Ovary (tissue), 9 donors: Measurements from ENCODE around the gene IL1B. TPM values are rescaled to one million over a fixed set of nuclear protein-coding genes. Genes with fewer than 3 reads are reported as not detected.

Experiments used
- DNase-seq, 5 donors: peaks; one replicate each; pipeline ENCODE4 v3.0.0-alpha.2; 2019 to 2020
- H3K27ac ChIP-seq, 2 donors: fragments of 200-600 bp; one replicate each; pipeline versions ENCODE4 v1.5.1 to v1.8.0; 2019 to 2022
- H3K27me3 ChIP-seq: fragments of 200-600 bp; one replicate; pipeline ENCODE4 v1.8.0; 2022
- H3K36me3 ChIP-seq: fragments of 200-600 bp; sonication (generic); one replicate; pipeline ENCODE4 v1.5.1; 2019
- H3K4me1 ChIP-seq: one replicate; pipeline ENCODE4 v1.8.1; 2013; ENCODE audit warnings: mild to moderate bottlenecking, moderate library complexity; ENCODE audit not compliant: insufficient read depth
- H3K4me3 ChIP-seq: fragments of 200-600 bp; sonication (generic); one replicate; pipeline ENCODE4 v1.5.1; 2017
- H3K9me3 ChIP-seq, 2 donors: fragments of 200-600 bp in 1 of 2; sonication (generic) in 1 of 2; one replicate each; pipeline versions ENCODE4 v1.5.1 to v1.8.1; 2013 to 2019; ENCODE audit warnings: mild to moderate bottlenecking in 1 of 2, moderate library complexity in 1 of 2
- EP300 ChIP-seq: sonication (generic); formaldehyde crosslinking; IDR thresholded peaks from one replicate; pipeline ENCODE4 v1.6.1; 2017; ENCODE audit warnings: antibody characterized with exemption
- POLR2A ChIP-seq: fragments of 450-650 bp; IDR thresholded peaks from one replicate; pipeline ENCODE4 v1.6.1; 2017; ENCODE audit warnings: antibody characterized with exemption, mild to moderate bottlenecking, moderate library complexity
- WGBS, 3 donors: extraction: QIAGEN DNeasy Blood & Tissue Kit in 1 of 3; methylation state at CpG; one replicate each; pipeline versions ENCODE4 v1.1.5 to v1.1.7; 2013 to 2017; 5-methylcytosine and 5-hydroxymethylcytosine counted together
- intact Hi-C, 4 donors: fragments of 100-400 bp; cut with DNase I; formaldehyde crosslinking; loops; one replicate each; pipeline versions ENCODE4 v1.11.0 to v1.15.1; 2022 to 2023
- polyA plus RNA-seq, 2 donors: library from polyadenylated mRNA; stranded (reverse); fragments of 200-250 nt in 1 of 2; fragments of 350-450 nt in 1 of 2; fragmentation: Illumina TruSeq in 1 of 2; extraction: RNeasy Lipid Tissue Mini Kit (QIAGEN cat#74804) in 1 of 2; gene quantifications; one replicate each; pipeline ENCODE4 v1.2.3, GENCODE V29; 2013 to 2014
- total RNA-seq, 7 donors: library from RNA; depleted of rRNA in 2 of 7; stranded (reverse); fragments of >200 nt in 2 of 7; fragmentation: NEBNext Ultra II Directional in 3 of 7; extraction: Animal tissue kit (Norgen Biotek cat#: 25700) in 3 of 7; gene quantifications; one replicate each; pipeline versions ENCODE4 v1.1.0 to v1.2.4, GENCODE V29; 2016 to 2023
- TF ChIP-seq, protein P1 (sequence below), 3 donors: fragments of 450-650 bp in 2 of 3; fragments of 200-600 bp in 1 of 3; IDR thresholded peaks; one replicate each; pipeline versions ENCODE4 v1.5.1 to v1.8.0; 2016 to 2022; ENCODE audit warnings: antibody characterized with exemption in 3 of 3, mild to moderate bottlenecking in 1 of 3
- donor health status: DM: no; HTN: no; CAD: no; lungs with moderate emphysema.
- donor health status: DM: no; HTN: no; CAD: no.
- donor health status: Bipolar disorder and iron deficiency.
- donor health status: DM: yes; HTN: yes; CAD: no.
- donor health status: DM: no; HTN: no; CAD: no.
- donor health status: DM: yes; HTN: yes; CAD: no.

The IL1B gene
- total and polyA plus RNA-seq, 9 donors: 0.39 to 5.2 (median 2.3) TPM; not detected in 1

DNA sequence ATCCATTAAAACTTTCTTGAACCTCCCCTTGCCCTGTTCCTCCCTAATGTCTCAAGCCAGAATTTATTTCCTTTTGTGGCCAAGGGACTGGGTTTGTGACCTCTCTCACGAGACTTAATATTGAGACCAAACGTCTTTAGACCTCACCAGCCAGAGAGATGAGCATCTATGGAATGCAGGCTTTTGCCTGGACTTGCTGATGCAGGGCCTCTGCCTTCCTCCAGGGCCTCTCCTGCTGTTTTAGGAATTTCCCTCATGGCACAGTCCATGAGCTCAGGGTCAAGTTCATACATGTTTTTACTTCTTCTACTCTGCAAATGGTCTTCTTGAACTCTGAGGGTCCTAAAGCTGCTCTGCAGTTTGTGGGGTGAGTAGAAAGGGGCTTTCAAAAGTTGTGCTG is 22.3 kb downstream of the IL1B start:
- H3K36me3 ChIP-seq: no peaks in the 10 kb centered on the region
- intact Hi-C loops: no loop called here
- H3K4me3 ChIP-seq: no peak overlapping the region
- no peaks in the 10 kb centered on the region for H3K9me3 ChIP-seq
- 24 to 40% (median 29%) methylated on average over 2 of the region's 2 CpGs for WGBS, 3 donors
- H3K27ac ChIP-seq: no peak overlapping the region
- TF ChIP-seq EP300 (no peak), POLR2A (no peak)
- TF ChIP-seq, protein P1, sequence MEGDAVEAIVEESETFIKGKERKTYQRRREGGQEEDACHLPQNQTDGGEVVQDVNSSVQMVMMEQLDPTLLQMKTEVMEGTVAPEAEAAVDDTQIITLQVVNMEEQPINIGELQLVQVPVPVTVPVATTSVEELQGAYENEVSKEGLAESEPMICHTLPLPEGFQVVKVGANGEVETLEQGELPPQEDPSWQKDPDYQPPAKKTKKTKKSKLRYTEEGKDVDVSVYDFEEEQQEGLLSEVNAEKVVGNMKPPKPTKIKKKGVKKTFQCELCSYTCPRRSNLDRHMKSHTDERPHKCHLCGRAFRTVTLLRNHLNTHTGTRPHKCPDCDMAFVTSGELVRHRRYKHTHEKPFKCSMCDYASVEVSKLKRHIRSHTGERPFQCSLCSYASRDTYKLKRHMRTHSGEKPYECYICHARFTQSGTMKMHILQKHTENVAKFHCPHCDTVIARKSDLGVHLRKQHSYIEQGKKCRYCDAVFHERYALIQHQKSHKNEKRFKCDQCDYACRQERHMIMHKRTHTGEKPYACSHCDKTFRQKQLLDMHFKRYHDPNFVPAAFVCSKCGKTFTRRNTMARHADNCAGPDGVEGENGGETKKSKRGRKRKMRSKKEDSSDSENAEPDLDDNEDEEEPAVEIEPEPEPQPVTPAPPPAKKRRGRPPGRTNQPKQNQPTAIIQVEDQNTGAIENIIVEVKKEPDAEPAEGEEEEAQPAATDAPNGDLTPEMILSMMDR (IDR thresholded peaks at IDR 0.05): no peak
- H3K4me1 ChIP-seq: no peaks in the 10 kb centered on the region
- no peak for DNase-seq
- no peaks in the 10 kb centered on the region for H3K27me3 ChIP-seq

DNA sequence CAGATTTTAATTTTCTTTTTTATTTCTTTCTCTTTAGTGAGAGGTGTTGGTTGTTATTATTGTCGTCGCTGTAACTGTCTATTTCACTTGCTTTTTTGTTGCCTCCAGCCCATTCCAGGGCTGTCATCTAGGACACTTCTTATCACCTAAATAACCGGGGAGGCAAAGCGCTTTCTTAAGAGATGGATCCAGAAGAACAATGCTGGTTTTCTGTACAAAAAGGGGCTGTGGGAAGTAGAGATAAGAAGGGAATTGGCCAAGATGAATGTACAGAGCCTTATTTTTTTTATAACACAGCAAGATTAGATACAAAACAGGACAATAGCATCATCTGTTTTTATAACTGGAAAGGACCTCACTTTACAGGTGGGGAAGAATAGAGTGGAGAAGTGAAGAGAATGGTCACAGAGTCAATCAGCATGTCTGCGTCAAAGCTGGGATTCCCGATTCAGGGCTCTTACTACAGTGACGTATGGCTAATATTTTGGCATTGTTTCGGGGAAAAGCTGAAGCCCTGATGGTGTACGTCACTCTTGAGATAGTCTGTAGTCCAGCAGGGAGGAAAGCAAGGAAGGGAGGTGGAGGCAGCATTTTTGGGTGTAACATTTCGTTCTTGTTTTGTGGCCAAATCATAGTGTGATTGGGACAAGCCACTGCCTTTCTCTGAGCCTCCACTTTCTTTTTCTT is 23.2 kb downstream of the IL1B start:
- DNase-seq: no peak
- Histone ChIP-seq H3K4me3 (no peak overlapping the region), H3K4me1 (no peaks in the 10 kb centered on the region), H3K27ac (no peak overlapping the region), H3K36me3 (no peaks in the 10 kb centered on the region), H3K27me3 (no peaks in the 10 kb centered on the region), H3K9me3 (no peaks in the 10 kb centered on the region)
- intact Hi-C loops: no loop called here
- TF ChIP-seq EP300: no peak
- TF ChIP-seq, protein P1 (IDR thresholded peaks at IDR 0.05): no peak
- TF ChIP-seq POLR2A: no peak
- WGBS, 3 donors: 47 to 60% (median 60%) methylated on average over 10 of the region's 10 CpGs

DNA sequence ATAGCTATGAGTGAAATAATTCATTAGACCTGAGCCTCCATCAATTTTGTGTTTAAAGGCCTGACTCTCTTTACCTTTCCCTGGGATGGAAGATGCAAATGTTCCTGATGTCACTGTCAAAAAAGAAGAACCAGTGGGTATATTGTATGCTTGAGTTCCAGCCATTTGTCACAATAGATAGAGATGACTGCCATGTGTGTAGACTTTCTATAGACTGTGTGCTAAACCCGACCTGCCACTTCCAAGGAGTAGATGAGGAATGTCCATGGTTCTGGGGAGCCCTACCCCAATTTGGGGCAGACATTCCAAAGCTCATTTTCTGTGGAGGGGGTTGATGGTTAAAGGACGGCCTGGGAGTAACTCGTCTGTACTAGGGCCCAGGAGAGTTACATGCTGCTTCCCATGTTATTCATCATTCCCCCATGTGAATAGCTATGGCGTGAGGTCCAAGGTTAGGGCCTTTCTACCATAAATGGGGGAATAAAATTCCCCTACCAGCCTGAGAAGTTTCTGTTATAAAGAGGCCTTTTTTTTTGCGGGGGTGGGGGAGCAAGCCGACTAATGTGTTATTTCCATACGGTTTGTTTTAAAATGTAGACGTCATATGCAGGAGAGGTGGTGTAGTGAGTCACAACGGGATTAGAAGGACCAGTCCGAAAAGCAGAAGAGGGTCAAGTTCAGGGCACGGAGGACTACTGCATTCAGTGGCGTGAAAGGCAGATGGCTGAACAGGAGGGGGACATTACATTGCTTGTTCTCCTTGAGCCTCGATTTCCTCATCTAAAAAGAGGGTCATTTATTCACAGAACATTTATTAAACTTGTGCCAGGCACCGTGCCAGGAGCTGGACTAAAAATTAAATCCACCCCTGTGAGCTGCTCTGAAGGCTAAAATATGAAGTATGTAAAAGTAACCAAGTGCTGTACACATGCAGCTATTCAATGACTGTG is 24.0 kb downstream of the IL1B start:
- H3K9me3 ChIP-seq: no peaks in the 10 kb centered on the region
- no peaks in the 10 kb centered on the region for H3K4me1 ChIP-seq
- 54 to 63% (median 58%) methylated on average over 14 of the region's 14 CpGs for WGBS, 3 donors
- no peak overlapping the region for H3K4me3 ChIP-seq
- no peak for DNase-seq
- TF ChIP-seq EP300 (no peak), POLR2A (no peak)
- TF ChIP-seq, protein P1 (IDR thresholded peaks at IDR 0.05): no peak
- no peak overlapping the region for H3K27ac ChIP-seq
- H3K27me3 ChIP-seq: no peaks in the 10 kb centered on the region
- intact Hi-C loops: no loop called here
- no peaks in the 10 kb centered on the region for H3K36me3 ChIP-seq

DNA sequence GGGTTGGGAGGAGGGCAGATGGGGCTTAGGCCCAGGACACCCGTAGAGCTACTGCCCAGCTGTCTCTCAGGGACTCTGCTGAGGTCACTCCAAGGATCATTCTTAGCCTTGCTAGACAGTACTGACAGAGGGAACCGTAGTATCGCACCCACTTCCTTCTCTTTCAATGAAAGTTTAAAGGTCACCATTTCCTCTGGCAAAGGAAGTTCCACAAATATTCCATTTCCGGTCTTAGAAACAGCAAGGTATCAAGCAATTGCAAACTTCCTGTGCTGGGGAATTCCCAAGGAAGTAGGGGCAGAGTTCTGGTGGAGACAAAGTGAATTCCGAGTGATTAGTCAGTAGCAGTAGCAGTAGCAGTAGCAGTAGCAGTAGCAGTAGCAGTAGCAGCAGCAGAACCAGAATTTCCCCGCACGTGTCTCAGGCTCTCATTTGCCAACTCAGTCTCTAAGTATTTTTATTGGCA is 24.7 kb downstream of the IL1B start:
- no peak for TF ChIP-seq EP300
- TF ChIP-seq, protein P1 (IDR thresholded peaks at IDR 0.05): no peak
- TF ChIP-seq POLR2A: no peak
- intact Hi-C loops: no loop called here
- no peak for DNase-seq
- Histone ChIP-seq H3K27ac (no peak overlapping the region), H3K9me3 (no peaks in the 10 kb centered on the region), H3K27me3 (no peaks in the 10 kb centered on the region), H3K4me3 (no peak overlapping the region), H3K36me3 (no peaks in the 10 kb centered on the region), H3K4me1 (no peaks in the 10 kb centered on the region)
- WGBS, 3 donors: 59 to 63% (median 59%) methylated on average over 7 of the region's 7 CpGs
